MCF 10A (cell line): ENCODE results near the gene CILP2. TPM values are rescaled to one million over a fixed set of nuclear protein-coding genes. Genes with fewer than 3 reads are reported as not detected.

Experiments used
- BruUV-seq: library from RNA; stranded (reverse); fragments of 400-500 nt; replicated peaks from 2 replicates; lab custom pipeline; 2021; lab: Mats Ljungman, UMichigan
- CTCF ChIA-PET: fragments of 300-600 bp; sonication (Branson Sonifier 250); formaldehyde crosslinking; extraction: SDS; loops from one replicate; lab custom pipeline; 2021; ENCODE audit warnings: antibody characterized with exemption, inconsistent platforms; lab: Yijun Ruan, JAX
- POLR2A ChIA-PET: fragments of 300-600, 350-650 bp; sonication (Branson Sonifier 250); formaldehyde crosslinking; extraction: SDS; loops from one replicate; lab custom pipeline; 2020; ENCODE audit warnings: antibody characterized with exemption, inconsistent platforms; lab: Yijun Ruan, JAX
- DNase-seq: peaks from one replicate; pipeline ENCODE4 v3.0.0-alpha.2; 2018; ENCODE audit not compliant: unreplicated experiment
- H3K27ac Mint-ChIP-seq: one replicate; pipeline ENCODE4 v1.8.0; 2022; ENCODE audit warnings: mild to moderate bottlenecking, low read depth, mixed read lengths; ENCODE audit not compliant: unreplicated experiment
- H3K27me3 Mint-ChIP-seq: one replicate; pipeline ENCODE4 v1.8.0; 2022; ENCODE audit warnings: mixed read lengths; ENCODE audit not compliant: insufficient read depth, unreplicated experiment
- H3K36me3 Mint-ChIP-seq: one replicate; pipeline ENCODE4 v1.8.0; 2022; ENCODE audit warnings: mild to moderate bottlenecking, moderate library complexity, mixed read lengths; ENCODE audit not compliant: insufficient read depth, unreplicated experiment
- H3K4me1 Mint-ChIP-seq: one replicate; pipeline ENCODE4 v1.8.0; 2022; ENCODE audit warnings: mixed read lengths; ENCODE audit not compliant: insufficient read depth, unreplicated experiment
- H3K4me3 Mint-ChIP-seq: one replicate; pipeline ENCODE4 v1.8.0; 2022; ENCODE audit warnings: mild to moderate bottlenecking, moderate library complexity, mixed read lengths; ENCODE audit not compliant: unreplicated experiment
- H3K9me3 Mint-ChIP-seq: one replicate; pipeline ENCODE4 v1.8.0; 2022; ENCODE audit warnings: mixed read lengths; ENCODE audit not compliant: unreplicated experiment
- intact Hi-C: fragments of 100-400 bp; cut with micrococcal nuclease; formaldehyde crosslinking; loops from 2 replicates; pipeline ENCODE4 v1.14.1; 2022
- total RNA-seq: library from RNA; stranded (reverse); gene quantifications from 2 replicates; pipeline ENCODE4 v1.2.3, GENCODE V29; 2022
- TF ChIP-seq, protein P1 (sequence below): fragments of 200-600 bp; IDR thresholded peaks from one replicate; pipeline ENCODE4 v1.8.0; 2022; ENCODE audit warnings: antibody characterized with exemption, mild to moderate bottlenecking; ENCODE audit not compliant: unreplicated experiment

CILP2 gene
- total RNA-seq, 1 experiment from 2014 or later: 0.12 TPM

DNA sequence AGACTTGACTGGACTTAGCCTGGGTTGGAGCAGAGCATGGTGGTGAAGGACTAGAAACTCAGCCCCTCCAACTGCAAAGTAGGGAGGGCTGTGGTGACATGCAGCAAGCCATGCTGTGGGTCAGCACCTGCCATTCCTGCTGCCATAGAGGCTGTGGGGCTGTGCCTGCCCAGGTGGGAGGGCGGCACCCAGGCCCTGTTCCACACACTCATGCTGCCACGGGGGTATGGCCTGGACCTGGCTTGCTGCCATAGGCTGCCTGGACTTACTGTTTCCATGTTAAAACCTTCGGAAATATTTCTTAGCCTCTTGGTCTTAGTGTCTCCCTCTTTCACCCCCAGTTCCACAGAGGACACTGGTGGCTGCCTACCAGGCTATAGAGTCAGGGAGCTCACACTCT, 29.3 kb downstream of the CILP2 start:
- no peaks in the 10 kb centered on the region for H3K4me1 Mint-ChIP-seq
- intact Hi-C loops: no loop called here
- no peak overlapping the region for H3K4me3 Mint-ChIP-seq
- peaks cover 6% of the 10 kb centered on the region for H3K36me3 Mint-ChIP-seq
- no peaks in the 10 kb centered on the region for H3K27me3 Mint-ChIP-seq
- CTCF ChIA-PET: interaction anchor here (1.5 to 3.3 kb wide), 2 partner anchors 14 to 35 kb away, joined by 12 to 42 read pairs; no protein-coding TSS in a partner anchor
- H3K9me3 Mint-ChIP-seq: no peaks in the 10 kb centered on the region
- no peak overlapping the region for H3K27ac Mint-ChIP-seq
- TF ChIP-seq, protein P1, sequence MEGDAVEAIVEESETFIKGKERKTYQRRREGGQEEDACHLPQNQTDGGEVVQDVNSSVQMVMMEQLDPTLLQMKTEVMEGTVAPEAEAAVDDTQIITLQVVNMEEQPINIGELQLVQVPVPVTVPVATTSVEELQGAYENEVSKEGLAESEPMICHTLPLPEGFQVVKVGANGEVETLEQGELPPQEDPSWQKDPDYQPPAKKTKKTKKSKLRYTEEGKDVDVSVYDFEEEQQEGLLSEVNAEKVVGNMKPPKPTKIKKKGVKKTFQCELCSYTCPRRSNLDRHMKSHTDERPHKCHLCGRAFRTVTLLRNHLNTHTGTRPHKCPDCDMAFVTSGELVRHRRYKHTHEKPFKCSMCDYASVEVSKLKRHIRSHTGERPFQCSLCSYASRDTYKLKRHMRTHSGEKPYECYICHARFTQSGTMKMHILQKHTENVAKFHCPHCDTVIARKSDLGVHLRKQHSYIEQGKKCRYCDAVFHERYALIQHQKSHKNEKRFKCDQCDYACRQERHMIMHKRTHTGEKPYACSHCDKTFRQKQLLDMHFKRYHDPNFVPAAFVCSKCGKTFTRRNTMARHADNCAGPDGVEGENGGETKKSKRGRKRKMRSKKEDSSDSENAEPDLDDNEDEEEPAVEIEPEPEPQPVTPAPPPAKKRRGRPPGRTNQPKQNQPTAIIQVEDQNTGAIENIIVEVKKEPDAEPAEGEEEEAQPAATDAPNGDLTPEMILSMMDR: no peak
- BruUV-seq: no TSS peak
- DNase-seq: no peak
- POLR2A ChIA-PET: no interaction called here

DNA sequence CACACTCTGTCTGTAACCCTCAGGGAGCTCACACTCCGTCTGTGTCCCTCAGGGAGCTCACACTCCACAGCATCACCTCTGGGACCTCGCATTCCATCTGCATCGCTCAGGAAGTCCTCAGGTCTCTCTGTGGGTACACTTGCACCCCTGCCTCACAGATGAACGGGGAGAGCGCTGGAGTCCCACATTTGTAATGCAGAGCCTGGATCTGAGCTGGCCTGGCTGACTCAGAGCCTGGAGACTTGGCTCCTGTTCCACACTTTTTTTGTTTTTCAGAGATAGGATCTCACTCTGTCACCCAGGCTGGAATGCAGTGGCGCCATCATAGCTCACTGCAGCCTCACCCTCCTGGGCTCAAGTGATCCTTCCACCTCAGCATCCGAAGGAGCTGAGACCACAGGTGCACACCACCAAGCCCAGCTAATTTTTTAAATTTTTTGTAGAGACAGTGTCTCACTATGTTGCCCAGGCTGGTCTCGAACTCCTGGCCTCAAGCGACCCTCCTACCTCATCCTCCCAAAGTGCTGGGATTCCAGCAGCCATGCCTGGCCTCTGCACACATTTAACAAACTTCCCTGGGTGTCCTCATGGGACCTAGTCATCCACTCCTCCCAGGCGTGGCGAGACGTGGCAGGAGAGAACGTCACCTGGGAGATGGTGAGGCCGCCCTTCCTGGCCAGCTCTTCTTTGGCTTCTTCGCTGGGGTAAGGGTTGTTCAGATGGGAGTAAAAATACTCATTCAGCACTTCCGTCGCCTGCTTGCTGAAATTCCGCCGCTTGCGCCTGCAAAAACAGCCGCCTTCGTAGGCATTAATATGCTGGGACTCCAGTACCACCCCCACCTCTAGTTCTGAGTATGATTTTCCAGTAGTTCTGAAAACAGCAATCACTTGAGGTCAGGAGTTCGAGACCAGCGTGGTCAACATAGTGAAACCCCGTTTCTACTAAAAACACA, 31.0 kb downstream of the CILP2 start:
- DNase-seq: peak; percentile 33
- H3K4me1 Mint-ChIP-seq: no peaks in the 10 kb centered on the region
- CTCF ChIA-PET: interaction anchor here (0.6 to 3.3 kb wide), 7 partner anchors 9 to 528 kb away, joined by 3 to 42 read pairs (median 3); no protein-coding TSS in a partner anchor
- H3K4me3 Mint-ChIP-seq: no peak overlapping the region
- H3K36me3 Mint-ChIP-seq: peaks cover 6% of the 10 kb centered on the region
- POLR2A ChIA-PET: interaction anchor here (0.8 to 1.7 kb wide), 4 partner anchors 20 to 95 kb away, joined by 3 to 7 read pairs (median 3); partner anchors contain the start of gene NDUFA13
- BruUV-seq: no TSS peak
- TF ChIP-seq, protein P1: no peak
- no peaks in the 10 kb centered on the region for H3K27me3 Mint-ChIP-seq
- no peaks in the 10 kb centered on the region for H3K9me3 Mint-ChIP-seq
- no peak overlapping the region for H3K27ac Mint-ChIP-seq
- intact Hi-C loops: no loop called here

DNA sequence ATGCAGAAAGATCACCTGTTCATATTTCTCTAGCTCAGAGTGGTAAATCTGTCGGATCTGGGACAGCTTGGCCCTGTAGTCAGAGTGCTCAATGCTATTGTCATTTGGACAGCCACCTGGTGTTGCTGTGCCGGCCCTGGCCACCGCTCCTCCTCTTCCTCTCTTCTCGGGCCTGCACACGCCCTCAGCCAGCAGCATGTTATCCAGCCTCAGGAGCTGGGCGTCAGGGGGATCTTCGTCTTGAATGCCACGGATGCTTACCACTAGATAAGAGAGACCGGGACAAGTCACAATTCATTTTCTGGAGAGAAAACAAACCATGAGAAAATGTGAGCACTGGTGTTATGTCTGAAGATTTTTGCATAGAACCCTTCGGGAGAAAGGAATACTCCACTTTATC, 32.5 kb downstream of the CILP2 start:
- intact Hi-C loops: no loop called here
- Mint-ChIP-seq H3K4me3 (no peak overlapping the region), H3K27me3 (no peaks in the 10 kb centered on the region), H3K9me3 (no peaks in the 10 kb centered on the region), H3K36me3 (peaks cover 6% of the 10 kb centered on the region), H3K27ac (no peak overlapping the region), H3K4me1 (no peaks in the 10 kb centered on the region)
- ChIA-PET POLR2A (no interaction called here), CTCF (interaction anchor here (0.7 to 3.3 kb wide), 2 partner anchors 12 to 17 kb away, joined by 3 to 42 read pairs; no protein-coding TSS in a partner anchor)
- TF ChIP-seq, protein P1: no peak
- no peak for DNase-seq
- BruUV-seq: no TSS peak

DNA sequence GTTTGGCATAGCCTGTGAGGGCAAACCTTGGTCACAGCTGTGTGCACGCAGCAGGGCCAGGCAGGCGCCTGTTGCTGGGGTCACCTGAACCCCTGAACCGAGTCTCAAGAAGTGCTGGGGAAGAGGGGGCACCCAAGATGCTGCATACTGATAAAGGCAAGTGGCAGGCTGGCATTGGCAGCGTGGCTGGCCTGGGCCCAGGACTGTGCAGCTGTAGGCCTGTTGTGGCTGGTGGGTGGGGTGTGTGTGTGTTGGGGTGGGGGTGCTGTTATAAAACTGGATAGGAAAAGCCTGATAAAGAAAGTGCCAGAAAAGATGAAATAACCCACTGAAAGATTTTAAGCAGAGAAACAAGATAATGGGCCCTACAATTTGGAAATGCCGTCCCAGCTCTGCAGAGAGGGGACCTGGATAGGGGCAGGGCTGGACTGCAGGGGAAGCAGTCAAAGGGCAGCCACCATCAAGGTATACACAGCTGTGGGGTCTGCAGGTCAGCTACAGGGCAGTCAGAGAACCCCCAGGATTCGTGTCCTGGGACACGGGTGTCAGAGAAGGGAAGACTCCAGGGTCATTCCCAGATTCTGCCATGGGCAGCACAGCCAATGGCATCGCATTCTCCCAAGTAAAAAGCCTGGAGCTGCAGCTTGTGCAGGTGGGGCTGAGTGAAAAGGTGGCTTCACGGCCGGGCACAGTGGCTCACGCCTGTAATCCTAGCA, 33.2 kb downstream of the CILP2 start:
- POLR2A ChIA-PET: no interaction called here
- DNase-seq: no peak
- BruUV-seq: no TSS peak
- intact Hi-C loops: no loop called here
- CTCF ChIA-PET: interaction anchor here (0.7 kb wide), 1 partner anchor 11 kb away, joined by 3 read pairs; no protein-coding TSS in a partner anchor
- Mint-ChIP-seq H3K36me3 (peaks cover 6% of the 10 kb centered on the region), H3K4me3 (no peak overlapping the region), H3K4me1 (no peaks in the 10 kb centered on the region), H3K27ac (no peak overlapping the region), H3K27me3 (no peaks in the 10 kb centered on the region), H3K9me3 (no peaks in the 10 kb centered on the region)
- TF ChIP-seq, protein P1: no peak
